GM12878 (cell line): Measurements from ENCODE around the gene SMO. TPM values are rescaled to one million over a fixed set of nuclear protein-coding genes. Genes with fewer than 3 reads are reported as not detected.

Experiments
- BCLAF1 ChIP-seq: fragments of 450-650 bp; IDR thresholded peaks from 2 replicates; pipeline ENCODE4 v1.6.1; 2017; ENCODE audit warnings: antibody characterized with exemption, mild to moderate bottlenecking, moderate library complexity
- ETV6 ChIP-seq, 2 experiments: fragments of 450-650 bp in 1 of 2; IDR thresholded peaks in 1 of 2; conservative IDR thresholded peaks in 1 of 2; 2 replicates each; pipeline ENCODE4 v1.6.1; 2014; ENCODE audit warnings: antibody characterized with exemption in 1 of 2, borderline replicate concordance in 1 of 2, low read depth in 1 of 2, mild to moderate bottlenecking in 1 of 2, moderate library complexity in 1 of 2
- FOS ChIP-seq: IDR thresholded peaks from 3 replicates; pipeline ENCODE4 v1.6.1; 2011; ENCODE audit warnings: borderline replicate concordance; ENCODE audit not compliant: insufficient read length; ENCODE audit errors: extremely low read depth
- HDGF ChIP-seq: fragments of 450-650 bp; IDR thresholded peaks from 2 replicates; pipeline ENCODE4 v1.6.1; 2016; ENCODE audit warnings: antibody characterized with exemption
- NFYB ChIP-seq: IDR thresholded peaks from 2 replicates; pipeline ENCODE4 v1.6.1; 2011; ENCODE audit warnings: low read depth, mild to moderate bottlenecking, low read length, improper control_type of control experiment, moderate library complexity; ENCODE audit not compliant: insufficient read depth
- PAX5 ChIP-seq: IDR thresholded peaks from 2 replicates; pipeline ENCODE4 v1.6.1; 2011; ENCODE audit warnings: low read depth, low read length, borderline replicate concordance
- STAT1 ChIP-seq: fragments of 450-650 bp; conservative IDR thresholded peaks from 2 replicates; pipeline ENCODE4 v1.6.1; 2014; ENCODE audit warnings: antibody characterized with exemption, mild to moderate bottlenecking
- TCF7 ChIP-seq: IDR thresholded peaks from 2 replicates; pipeline ENCODE4 v1.6.1; 2014; ENCODE audit warnings: antibody characterized with exemption, borderline replicate concordance
- WRNIP1 ChIP-seq: IDR thresholded peaks from 2 replicates; pipeline ENCODE4 v1.6.1; 2011; ENCODE audit warnings: low read depth, low read length, improper control_type of control experiment, borderline replicate concordance
- ZNF687 ChIP-seq: fragments of 450-650 bp; IDR thresholded peaks from 2 replicates; pipeline ENCODE4 v1.6.1; 2017; ENCODE audit warnings: mild to moderate bottlenecking, moderate library complexity
- polyA plus RNA-seq, 11 experiments: library from polyadenylated mRNA; depleted of rRNA in 4 of 11; unstranded in 6 of 11; stranded (reverse) in 5 of 11; fragments of >200 nt; fragmentation: Nextera tagmentation in 4 of 11; fragmentation: Illumina TruSeq in 1 of 11; extraction: Ambion mirVana in 4 of 11; extraction: Trizol in 1 of 11; gene quantifications; 1 replicate in 1 of 11; 2 replicates in 10 of 11; pipeline versions ENCODE4 v1.2.1 to v1.2.3, GENCODE V29; 2011 to 2016; ENCODE audit warnings: inconsistent platforms in 2 of 11, missing spikeins in 2 of 11, low read depth in 1 of 11
- total RNA-seq, 4 experiments: library from RNA; depleted of rRNA in 3 of 4; stranded (reverse); fragments of >200 nt in 3 of 4; fragmentation: Illumina TruSeq in 1 of 4; extraction: Trizol in 1 of 4; gene quantifications; 2 replicates each; pipeline versions ENCODE4 v1.2.1 to v1.2.3, GENCODE V29; 2013 to 2021

SMO gene
- total and polyA plus RNA-seq, 10 of the 15 experiments (the other 5 are each of a cell fraction or from before 2014, with no cell fraction given): 0.40 to 11.2 (median 2.6) TPM

- TF ChIP-seq NFYB: no peak
- no peak for TF ChIP-seq STAT1
- no peak for TF ChIP-seq ZNF687
- no peak for TF ChIP-seq BCLAF1
- TF ChIP-seq FOS: no peak
- TF ChIP-seq PAX5: no peak
- TF ChIP-seq HDGF: no peak
- TF ChIP-seq ETV6 (conservative IDR thresholded peaks at IDR 0.05 in 1 of 2, IDR thresholded peaks at IDR 0.05 in 1 of 2; ENCODE audit: borderline replicate concordance in 1 of 2, low read depth in 1 of 2): no peak
- no peak for TF ChIP-seq TCF7
- no peak for TF ChIP-seq WRNIP1
These were observed 36.9 kb downstream of the SMO start (continued) for GRCh38 chr7:129225206-129225930.
